Measurements from ENCODE around the gene LYRM2. TPM values are rescaled to one million over a fixed set of nuclear protein-coding genes. Genes with fewer than 3 reads are reported as not detected.

LYRM2 gene, protein sequence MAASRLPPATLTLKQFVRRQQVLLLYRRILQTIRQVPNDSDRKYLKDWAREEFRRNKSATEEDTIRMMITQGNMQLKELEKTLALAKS
- 10 to 100 TPM; 10.3 to 24.8 (median 11.5) TPM for total RNA-seq

DNA sequence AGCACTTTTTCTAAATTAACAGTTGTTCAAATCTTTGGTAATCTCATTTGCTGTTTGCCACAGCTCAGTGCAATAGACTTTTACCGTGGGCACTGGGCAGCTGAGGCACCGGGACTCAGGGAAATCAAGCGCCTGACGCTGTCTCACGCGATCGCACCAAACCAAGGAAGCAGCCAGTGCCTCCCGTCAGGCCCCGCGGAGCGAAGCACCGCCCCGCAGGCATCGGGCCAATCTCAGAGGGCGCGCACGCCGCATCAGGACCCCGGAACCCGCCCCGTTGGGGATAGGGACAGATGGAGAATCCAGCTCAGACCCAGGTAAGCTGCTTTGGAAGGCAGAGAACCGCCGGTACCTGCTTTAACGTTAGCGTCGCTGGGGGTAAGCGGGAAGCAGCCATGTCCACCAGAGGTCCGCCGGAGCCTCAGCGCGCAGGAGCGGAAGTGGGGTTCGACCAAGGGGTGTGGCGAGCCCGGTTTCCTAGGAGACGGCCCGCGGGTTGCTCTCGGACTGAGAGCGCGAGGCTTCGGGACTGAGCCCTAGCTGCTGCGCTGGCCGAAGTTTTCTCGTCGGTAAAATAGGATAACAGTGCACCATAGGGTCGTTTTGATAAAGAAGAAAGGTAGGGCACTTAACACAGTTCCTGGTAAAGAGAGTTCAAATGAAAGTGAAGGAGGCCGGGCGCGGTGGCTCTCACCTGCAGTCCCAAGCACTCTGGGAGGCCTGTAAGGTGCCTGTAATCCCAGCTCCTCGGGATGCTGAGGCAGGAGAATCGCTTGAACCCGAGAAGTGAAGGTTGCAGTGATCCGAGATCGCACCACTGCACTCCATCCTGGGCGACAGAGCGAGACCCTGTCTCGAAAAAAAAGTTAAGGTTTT is at the start of gene LYRM2:
Gene LYRM2, minus strand, starts transcription at position 428 of the 876 bp plus-strand sequence. Its CDS starts 31 bp downstream, at position 397.
- Histone ChIP-seq H3K4me3 (peak within 1 kb of the TSS; percentile 56 to 87 (median 68)), H3K4me1 (peaks cover 0 to 6% (median 3%) of the 10 kb centered on the region in 4 donors), H3K9me3 (no peaks in the 10 kb centered on the region), H3K27ac (peak within 1 kb of the TSS; percentile 83 to 94 (median 90)), H3K27me3 (no peaks in the 10 kb centered on the region), H3K36me3 (peaks cover 0 to 13% (median 0%) of the 10 kb centered on the region in 3 donors)
- DNase-seq: peak; percentile 88 to 96 (median 96)
- TF ChIP-seq, protein P1, sequence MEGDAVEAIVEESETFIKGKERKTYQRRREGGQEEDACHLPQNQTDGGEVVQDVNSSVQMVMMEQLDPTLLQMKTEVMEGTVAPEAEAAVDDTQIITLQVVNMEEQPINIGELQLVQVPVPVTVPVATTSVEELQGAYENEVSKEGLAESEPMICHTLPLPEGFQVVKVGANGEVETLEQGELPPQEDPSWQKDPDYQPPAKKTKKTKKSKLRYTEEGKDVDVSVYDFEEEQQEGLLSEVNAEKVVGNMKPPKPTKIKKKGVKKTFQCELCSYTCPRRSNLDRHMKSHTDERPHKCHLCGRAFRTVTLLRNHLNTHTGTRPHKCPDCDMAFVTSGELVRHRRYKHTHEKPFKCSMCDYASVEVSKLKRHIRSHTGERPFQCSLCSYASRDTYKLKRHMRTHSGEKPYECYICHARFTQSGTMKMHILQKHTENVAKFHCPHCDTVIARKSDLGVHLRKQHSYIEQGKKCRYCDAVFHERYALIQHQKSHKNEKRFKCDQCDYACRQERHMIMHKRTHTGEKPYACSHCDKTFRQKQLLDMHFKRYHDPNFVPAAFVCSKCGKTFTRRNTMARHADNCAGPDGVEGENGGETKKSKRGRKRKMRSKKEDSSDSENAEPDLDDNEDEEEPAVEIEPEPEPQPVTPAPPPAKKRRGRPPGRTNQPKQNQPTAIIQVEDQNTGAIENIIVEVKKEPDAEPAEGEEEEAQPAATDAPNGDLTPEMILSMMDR (IDR thresholded peaks at IDR 0.05): peak in 3 of 6 experiments; percentile 20 to 35 (median 29)
- peak; percentile 87 to 90 for TF ChIP-seq POLR2A (IDR thresholded peaks at IDR 0.05)

DNA sequence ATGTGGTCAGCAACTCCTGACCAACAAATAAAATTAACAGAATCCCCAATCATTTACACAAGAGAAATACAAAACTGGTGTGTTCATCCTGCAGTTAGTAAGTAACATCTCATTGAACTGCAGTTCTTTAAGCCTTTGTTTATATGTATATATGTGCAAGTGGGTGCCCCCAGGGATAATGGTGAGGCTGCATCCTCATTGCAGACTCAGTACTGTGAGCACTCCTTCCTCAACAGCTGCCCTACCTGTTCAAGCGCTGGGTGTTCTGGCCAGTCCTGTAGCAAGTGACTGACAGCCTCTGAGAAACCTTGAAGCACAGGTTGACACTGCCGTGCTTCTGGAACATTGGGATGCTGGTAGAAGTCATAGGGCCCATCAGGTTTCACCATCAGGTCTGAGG is 49.8 kb upstream of the LYRM2 start:
- no peak for DNase-seq
- no peak overlapping the region for H3K27ac ChIP-seq
- H3K9me3 ChIP-seq: no peaks in the 10 kb centered on the region
- no peak overlapping the region for H3K4me3 ChIP-seq
- TF ChIP-seq POLR2A (IDR thresholded peaks at IDR 0.05): no peak
- TF ChIP-seq, protein P1 (IDR thresholded peaks at IDR 0.05): no peak
- H3K4me1 ChIP-seq: no peaks in the 10 kb centered on the region
- H3K27me3 ChIP-seq: no peaks in the 10 kb centered on the region
- H3K36me3 ChIP-seq: peaks cover 0 to 77% (median 0%) of the 10 kb centered on the region in 3 donors

DNA sequence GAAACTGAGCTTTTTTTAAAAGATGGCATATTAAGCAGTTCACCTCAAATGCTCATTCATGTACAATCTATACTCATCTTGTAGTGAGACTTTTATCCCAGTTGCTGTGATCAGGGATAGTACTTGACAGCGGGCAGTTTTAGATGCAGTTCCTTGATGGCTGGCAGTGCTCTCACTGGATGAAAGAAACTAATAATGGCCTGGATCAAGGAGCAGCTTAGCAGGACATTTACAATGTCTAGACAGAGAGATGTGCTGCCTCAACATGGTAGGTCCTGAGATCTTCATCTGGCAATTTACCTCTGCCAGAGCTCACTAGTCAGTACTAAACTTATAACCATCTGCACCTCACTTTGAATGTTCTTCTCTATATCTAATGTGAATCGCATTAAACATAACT is 46.8 kb upstream of the LYRM2 start:
- no peaks in the 10 kb centered on the region for H3K27me3 ChIP-seq
- H3K27ac ChIP-seq: no peak overlapping the region
- H3K36me3 ChIP-seq: peaks cover 0 to 82% (median 0%) of the 10 kb centered on the region in 3 donors
- no peaks in the 10 kb centered on the region for H3K9me3 ChIP-seq
- H3K4me1 ChIP-seq: no peaks in the 10 kb centered on the region
- no peak for TF ChIP-seq POLR2A (IDR thresholded peaks at IDR 0.05)
- TF ChIP-seq, protein P1 (IDR thresholded peaks at IDR 0.05): no peak
- no peak for DNase-seq
- H3K4me3 ChIP-seq: no peak overlapping the region

DNA sequence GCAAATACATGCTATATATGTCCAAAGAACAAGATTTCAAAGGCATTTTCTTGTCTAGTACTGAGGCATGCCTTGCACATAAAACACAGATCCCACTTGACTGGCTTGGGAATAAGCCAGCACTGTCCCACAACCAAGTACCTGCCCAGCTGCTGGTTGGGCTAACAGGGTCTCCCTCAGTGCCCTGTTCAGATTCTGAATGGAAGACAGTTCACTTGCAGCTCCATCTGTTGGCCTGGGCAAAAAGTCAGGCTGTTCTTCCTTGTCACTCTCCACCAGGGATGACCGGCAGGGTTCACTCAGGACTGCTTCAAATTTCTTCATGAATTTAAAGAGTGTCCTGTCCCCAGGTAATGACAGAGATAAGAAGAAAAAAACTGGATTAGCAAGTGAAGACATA is 44.4 kb upstream of the LYRM2 start:
- Histone ChIP-seq H3K4me1 (no peaks in the 10 kb centered on the region), H3K27ac (no peak overlapping the region), H3K36me3 (peaks cover 0 to 83% (median 0%) of the 10 kb centered on the region in 3 donors), H3K27me3 (no peaks in the 10 kb centered on the region), H3K4me3 (no peak overlapping the region), H3K9me3 (no peaks in the 10 kb centered on the region)
- DNase-seq: no peak
- TF ChIP-seq POLR2A (IDR thresholded peaks at IDR 0.05): no peak
- TF ChIP-seq, protein P1 (IDR thresholded peaks at IDR 0.05): no peak

DNA sequence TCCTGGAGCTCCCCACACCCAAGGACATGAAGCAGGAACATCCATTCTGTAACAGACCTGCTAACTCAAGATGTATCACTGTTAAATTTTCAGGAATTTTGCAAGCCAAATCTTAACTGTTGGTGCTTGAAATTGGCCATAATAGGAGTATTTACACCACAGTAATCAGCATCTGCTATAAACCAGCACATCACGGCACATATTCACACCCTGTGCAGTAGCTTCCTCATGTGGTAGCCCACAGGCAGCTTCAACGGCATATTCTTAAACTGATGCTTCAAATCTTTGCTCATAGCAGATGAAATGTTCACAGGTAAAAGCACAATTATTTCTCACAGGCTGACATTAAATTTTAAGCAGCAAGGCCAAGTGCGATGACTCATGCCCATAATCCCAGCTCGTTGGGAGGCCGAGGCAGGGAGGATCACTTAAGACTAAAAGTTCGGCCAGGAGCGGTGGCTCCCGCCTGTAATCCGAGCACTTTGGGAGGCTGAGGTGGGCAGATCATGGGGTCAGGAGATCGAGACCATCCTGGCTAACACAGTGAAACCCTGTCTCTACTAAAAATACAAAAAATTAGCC is 43.5 kb upstream of the LYRM2 start:
- TF ChIP-seq, protein P1 (IDR thresholded peaks at IDR 0.05): no peak
- no peak for TF ChIP-seq POLR2A (IDR thresholded peaks at IDR 0.05)
- peaks cover 0 to 84% (median 0%) of the 10 kb centered on the region in 3 donors for H3K36me3 ChIP-seq
- H3K27me3 ChIP-seq: no peaks in the 10 kb centered on the region
- H3K4me3 ChIP-seq: no peak overlapping the region
- no peak for DNase-seq
- no peak overlapping the region for H3K27ac ChIP-seq
- no peaks in the 10 kb centered on the region for H3K9me3 ChIP-seq
- H3K4me1 ChIP-seq: no peaks in the 10 kb centered on the region
